NT2/D1 (cell line): ENCODE measurements around the gene CTNNA2.

Experiments used
- SUZ12 ChIP-seq: IDR thresholded peaks from 2 replicates; pipeline ENCODE4 v1.6.1; 2011; ENCODE audit not compliant: insufficient read length, insufficient read depth; ENCODE audit errors: extremely low read depth
- YY1 ChIP-seq: IDR thresholded peaks from 2 replicates; pipeline ENCODE4 v1.6.1; 2011; ENCODE audit not compliant: insufficient read length, insufficient read depth

GRCh38 chr2:80322958-80323357 lies 810.1 kb downstream of the CTNNA2 start:
- TF ChIP-seq YY1 (no peak), SUZ12 (no peak)
